IPS-NIHi7 (cell line): ENCODE results near the gene ZNF710.

Experiments
- DNase-seq: peaks from one replicate; pipeline ENCODE4 v3.0.0; 2012; ENCODE audit warnings: mixed read lengths; ENCODE audit errors: extremely low spot score

Gene ZNF710

DNA sequence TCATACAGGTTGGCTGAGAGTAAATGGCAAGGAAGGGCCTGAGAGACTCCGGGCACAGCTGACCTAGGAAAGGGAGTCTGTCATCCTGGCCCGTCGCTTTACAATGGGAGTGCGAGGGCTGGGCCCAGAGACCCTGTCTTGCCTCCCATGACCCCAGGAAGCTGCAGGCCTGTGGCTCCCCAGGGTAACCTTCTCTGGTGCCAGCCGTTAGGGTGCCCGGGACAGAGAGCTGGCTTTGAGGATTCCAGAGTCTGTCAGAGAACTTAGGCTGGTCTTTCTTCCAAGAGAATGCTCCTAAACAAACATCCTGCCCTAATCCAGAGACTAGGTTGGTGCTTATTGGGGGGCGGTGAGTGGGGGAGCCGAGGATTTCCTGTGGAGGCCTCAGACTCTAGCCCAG is 18.5 kb downstream of the ZNF710 start:
- DNase-seq = no peak

DNA sequence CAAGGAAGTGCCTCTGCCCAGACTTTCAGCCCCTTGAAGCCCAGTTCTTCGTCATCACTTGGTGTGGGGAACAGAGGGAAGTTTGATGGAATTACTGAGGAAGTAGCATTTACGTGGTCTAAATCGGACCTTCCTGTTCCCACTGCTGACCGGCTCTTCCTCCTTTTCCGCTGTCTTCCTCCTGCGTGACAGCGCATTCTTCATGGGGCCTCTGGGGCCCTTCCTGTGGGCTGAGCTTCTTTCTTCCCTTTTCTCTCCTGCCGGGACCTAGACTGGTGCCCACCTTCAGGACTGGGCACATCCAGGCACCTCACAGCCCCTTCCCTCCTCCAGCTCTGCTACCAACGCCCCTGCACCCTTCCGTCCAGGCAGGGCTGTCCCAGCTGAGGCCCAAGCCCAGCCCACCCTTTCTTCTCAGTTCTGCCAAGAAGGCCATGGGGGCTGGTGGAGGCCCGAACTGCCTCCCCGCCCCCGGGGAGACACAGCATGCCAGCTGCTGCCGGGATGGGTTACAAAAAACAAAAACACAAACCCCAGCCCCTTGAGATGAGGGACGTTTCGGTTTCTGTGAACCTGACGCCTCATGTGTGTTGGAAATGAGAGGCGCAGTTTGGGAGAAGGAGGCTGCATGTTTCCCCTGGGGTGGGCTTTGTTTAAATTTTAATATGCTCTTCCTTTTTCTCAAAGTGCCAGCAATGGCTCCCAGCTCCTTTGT is 19.1 kb downstream of the ZNF710 start:
- no peak for DNase-seq

DNA sequence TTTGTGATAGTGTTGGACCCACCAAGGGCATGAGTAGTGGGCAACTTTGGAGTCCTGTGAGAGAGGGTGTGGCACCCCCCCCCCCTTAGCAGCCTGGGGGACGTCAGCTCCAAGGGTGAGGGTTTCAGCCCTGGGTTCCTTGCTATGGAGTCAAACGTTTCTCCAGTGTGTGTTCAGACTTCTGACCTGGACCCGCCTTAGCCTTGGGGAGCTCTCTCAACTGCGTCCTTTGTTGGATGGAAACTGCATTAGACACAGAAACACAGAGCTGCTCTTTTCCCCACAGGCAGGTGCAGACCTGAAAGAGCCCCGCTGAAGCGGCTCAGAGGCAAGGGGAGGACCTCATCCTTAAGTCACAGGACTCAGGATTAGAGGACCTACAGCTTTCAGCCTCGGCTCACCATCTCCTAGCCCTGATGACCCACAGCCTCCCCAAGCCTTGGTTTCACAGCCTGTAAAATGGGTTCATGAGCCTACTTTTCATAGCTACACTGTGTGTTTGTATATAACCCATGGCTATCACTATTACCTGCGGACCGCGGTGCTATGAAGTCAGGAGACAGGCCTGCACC is 19.9 kb downstream of the ZNF710 start:
- no peak for DNase-seq

DNA sequence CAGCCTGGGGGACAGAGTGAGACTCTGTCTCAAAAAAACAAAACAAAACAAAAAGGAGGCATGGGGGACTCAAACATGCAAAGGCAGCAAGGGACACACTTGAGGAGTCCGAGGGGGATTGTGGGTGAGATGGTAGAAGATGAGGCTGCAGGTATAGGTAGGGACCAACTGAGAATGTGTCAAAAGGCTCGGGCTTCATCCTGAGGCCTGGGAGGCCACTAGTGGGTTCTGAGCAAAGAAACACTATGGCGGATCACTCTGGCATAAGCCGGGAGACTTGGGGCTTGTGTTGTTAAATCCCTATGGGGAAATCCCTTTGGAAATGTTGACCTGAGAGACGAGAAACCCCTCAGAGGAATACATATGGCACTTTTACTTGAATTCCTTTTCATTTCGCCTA is 21.2 kb downstream of the ZNF710 start:
- no peak for DNase-seq

DNA sequence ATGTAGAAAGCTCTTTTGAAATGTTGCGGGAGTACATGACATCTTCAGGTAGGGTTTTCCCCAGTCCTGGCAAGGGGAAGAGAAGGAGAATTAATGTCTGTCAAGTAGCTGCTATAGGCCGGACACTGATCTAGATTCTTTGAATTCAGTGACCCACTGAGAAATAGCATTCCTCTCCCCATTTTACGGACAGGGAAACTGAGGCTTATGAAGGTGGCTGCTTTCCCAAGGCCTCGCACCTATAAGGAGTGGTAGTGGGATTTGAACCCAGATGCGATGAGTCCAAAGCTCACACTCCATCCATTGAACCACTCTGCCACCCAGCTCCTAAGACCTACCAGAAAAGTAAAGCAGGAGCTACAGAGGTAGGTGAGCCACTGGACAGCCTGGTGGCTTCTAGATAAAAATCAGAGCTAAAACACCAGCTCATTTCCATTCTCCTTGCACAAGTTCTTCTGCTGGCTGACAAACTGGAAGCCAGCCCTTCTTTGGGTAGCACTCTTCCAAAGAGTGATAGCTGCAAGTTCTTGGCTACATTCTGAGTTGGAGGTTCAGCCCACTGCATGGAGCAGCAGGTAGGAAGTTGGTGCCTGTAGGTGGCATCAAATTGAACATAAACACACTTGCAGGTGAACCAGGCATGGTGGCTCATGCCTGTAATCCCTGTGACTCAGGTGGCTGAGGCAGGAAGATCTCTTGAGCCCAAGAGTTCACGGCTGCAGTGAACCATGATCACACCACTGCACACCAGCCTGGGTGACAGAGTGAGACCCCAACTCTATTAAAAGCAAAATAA is 22.0 kb downstream of the ZNF710 start:
- no peak for DNase-seq

DNA sequence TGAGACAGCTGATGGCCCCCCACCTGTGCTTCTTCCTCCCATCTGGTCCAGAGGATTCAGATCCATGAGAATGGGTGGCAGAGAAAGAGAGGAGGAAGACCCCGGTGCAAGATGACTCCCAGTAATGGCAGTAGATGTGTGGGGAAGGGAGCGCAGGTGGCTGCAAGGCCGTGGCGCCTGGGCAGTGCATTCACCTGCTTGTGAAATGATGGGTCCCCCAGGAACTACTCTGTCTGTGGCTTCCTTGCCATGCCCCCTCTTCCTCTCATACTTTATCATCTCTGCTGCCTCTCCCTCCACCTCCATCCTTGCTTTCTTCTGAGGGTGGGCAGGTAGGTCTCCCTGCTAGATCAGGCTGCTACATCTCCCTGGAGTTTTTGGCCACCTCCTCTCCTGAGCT is 23.3 kb downstream of the ZNF710 start:
- no peak for DNase-seq

DNA sequence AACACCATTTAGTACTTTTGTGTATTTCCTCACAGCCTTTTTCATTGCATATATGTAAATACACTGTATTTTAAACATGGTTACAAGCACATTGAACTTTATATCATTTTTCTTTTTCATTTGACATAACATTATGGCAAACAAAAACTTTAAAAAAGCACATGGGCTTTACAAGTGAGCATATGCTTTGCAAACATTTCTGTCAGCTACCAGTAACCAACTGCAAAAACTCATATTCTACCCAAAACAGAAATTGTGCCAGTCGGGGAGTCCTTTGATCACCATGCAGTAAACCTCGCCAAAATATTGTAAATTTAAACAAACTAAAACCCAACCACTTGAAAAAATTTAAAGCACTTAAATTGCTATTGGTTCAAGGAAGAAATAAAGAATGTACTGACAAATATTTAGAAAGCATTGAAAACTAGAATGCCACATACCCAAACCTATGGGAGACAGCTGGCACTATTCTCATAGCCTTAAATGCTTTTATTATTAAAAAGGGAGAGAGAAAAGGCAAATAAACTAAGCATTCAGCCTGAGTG is 24.4 kb downstream of the ZNF710 start:
- DNase-seq = no peak

DNA sequence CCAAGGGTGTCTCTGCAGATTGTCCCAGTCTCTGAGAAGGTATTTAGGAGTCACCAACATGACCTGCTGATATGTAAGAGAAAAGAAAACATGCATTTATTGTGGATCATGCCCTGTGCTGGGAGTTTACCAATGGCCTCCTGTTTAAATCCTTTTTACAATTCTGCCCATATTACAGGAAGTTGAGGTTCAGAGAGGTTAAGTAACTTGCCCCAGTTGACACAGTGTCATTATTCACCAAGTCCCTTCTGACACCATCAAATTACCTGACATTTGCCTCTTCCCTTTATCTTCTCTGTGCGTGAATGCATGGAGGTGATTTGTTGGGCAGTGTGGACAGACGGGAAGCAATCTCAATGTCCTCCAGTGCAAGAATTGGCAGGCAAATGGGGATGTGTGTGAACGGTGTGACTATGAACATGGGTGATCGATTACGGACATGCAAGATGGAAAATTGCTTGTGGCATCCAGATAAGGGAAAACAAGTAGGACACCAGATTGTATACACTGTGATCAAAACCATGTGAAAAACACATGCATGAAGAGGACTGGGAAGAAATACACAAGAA is 27.3 kb downstream of the ZNF710 start:
- DNase-seq = no peak

DNA sequence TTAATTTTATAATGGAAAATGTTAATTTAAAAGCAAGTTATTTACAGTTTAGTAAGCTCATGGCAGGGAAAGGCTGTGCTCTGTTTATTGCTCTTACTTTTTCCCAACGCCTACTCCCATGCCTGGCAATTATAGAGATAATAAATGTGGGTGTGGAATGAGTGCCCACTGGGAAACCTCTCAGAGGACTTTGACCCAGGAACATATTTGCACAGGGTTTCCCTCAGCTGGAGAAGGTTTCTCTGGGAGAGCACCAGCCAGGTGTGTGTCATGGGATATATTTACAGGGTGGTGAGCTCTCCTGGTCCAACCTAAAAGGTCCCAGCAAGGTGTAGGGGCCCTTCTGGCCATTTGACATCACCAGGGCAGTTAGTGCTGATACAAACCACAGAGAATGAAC is 27.9 kb downstream of the ZNF710 start:
- DNase-seq = no peak

DNA sequence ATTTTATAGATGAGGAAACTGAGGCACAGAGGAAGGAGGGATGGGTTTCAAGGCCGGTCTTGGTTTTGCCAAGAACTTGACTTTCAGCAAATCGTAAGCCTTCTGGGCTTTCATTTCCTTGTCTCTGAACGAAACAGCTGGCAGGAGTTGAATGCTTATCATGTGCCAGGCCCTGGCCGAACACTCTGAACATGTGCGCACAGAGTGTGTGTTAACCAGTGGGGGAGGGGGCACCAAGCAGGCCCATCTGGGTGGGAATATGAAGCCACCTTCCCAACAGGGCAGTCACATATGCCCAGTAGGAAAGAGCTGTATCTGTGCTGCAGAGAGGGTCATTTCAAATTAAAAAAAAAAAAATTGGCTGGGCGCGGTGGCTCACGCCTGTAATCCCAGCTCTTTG is 29.3 kb downstream of the ZNF710 start:
- DNase-seq = no peak

DNA sequence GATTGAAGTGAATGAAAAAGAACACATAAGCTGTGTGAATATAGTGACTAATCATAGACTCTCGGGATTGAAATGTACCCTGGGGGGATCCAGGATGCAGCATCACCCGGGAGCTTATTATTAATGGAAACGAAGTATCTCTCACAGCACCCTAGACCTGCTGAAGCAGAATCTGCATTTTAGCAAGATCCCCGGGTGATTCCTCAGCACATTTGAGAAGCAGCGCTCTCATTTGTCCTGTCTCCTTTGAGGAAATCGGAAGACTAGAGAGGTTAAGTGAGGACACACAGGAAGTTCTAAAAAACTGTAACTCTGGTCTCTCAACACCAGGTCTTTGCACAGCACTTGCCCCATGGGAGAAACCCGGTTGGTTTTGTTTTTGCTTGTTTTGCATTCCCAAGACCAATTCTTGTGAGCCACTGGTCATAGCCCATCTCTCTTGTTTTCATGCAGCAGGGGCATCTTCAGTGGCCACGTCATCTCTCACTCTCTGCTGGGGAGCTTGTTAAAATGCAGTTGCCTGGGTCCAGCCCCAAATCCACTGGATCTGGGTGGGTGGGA is 30.2 kb downstream of the ZNF710 start:
- DNase-seq = no peak

DNA sequence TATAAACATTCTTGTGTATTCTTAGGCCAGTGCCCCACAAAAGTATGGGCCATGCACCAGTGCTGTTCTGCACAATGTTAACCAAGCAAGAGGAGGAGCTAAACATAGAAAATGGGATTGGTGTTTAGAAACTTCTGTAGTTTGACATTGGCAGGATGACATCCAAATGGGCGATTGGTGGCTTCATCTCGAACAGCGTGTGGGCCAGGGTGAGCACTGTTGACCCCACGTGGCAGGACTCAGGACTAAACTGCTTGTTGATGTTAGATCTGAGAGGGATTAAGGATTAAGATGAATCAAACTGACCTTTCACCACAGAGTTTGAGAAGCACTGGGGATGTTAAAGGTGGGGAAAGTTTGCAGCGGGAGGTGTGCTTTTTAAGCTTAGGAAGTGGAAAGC is 31.9 kb downstream of the ZNF710 start:
- DNase-seq = no peak

DNA sequence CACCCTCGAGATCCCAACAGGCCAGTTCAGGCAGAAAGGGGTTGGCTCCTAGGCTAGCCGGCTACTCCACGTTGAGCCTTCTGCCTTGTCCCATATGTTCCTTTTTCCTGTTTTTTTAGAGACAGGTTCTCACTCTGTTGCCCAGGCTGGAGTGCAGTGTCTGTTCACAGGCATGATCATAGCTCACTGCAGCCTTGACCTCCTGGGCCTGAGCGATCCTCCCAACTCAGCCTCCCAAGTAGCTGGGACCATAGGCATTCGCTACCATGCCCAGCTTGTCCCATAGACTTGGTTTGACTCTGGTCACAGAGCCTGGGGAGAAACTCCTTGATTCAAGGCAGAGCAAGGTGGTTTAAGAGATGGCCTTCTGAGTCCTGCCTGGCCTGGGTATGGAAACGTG is 32.3 kb downstream of the ZNF710 start:
- DNase-seq = no peak

DNA sequence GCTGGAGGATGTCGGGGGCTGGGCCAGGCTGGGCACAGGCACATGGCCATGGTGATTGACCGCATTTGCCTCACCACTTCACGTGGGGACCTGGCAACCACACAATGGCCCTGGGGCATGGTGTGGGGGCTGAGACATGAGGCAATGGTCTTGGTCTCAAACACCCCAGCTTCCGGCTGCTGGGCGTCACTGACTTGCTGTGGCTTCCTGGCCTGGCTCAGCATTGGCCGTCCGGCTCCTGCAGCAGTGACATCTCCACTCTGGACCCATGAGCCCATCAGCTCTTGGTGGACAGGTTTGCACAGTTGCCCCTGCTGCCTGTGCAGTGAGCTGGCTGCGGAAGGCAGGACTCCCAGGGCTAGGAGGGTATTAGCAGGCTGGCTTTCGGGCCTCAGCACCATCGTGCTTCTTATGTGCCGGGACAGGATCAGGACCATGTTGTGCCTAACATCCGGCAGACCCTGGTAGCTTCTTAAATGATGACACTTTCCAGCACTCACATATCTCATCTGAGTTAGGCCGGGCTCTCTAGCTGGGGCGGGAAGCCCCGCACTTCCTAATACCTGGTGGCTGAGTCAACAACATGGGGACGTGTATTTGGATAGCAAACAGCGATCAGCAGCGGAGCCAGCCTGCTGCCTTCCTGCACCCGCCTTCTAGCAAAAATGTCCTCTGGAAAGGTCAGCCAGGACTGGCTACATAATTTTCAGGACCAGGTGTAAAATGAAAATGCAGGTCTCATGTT is 34.1 kb downstream of the ZNF710 start:
- peak; percentile 57 for DNase-seq

DNA sequence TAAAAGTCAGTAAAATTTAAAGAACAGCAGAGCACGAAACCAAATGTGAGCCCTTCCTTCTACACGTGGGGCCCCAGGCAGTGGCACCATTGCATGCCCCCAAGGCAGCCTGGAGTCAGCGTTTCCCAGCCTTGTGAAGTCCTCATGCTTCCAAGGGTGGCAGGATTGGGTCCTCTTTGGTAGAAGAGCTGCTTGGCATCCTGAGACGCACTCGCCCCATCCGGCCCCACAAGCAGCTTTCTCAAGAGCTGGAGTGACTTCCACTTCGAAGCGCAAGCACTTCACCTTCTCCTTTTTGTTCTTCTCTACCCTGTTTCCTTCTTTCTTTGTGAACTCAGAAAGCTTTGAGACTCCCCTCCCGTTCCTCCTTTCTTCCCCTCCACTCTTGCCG is 34.7 kb downstream of the ZNF710 start:
- DNase-seq = no peak

DNA sequence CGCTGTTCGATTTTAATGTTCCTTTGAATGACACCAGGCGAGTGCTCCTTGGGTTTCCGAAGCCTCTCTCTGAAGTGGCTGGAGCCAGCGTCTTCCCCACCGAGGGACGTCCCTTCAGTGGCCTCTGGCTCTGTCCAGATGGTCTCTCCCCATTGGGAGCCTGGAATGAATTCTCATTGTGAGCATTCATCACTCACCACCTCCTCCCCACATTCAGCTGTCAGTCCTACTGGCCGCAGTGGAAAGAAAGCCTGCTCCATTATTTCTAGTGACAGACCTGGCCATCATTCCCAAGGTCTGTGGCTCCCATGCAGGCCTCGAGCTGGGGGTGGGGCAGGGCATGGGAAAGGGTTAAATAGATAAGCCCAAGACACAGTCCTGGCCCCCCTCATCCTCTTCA is 35.2 kb downstream of the ZNF710 start:
- DNase-seq = no peak

DNA sequence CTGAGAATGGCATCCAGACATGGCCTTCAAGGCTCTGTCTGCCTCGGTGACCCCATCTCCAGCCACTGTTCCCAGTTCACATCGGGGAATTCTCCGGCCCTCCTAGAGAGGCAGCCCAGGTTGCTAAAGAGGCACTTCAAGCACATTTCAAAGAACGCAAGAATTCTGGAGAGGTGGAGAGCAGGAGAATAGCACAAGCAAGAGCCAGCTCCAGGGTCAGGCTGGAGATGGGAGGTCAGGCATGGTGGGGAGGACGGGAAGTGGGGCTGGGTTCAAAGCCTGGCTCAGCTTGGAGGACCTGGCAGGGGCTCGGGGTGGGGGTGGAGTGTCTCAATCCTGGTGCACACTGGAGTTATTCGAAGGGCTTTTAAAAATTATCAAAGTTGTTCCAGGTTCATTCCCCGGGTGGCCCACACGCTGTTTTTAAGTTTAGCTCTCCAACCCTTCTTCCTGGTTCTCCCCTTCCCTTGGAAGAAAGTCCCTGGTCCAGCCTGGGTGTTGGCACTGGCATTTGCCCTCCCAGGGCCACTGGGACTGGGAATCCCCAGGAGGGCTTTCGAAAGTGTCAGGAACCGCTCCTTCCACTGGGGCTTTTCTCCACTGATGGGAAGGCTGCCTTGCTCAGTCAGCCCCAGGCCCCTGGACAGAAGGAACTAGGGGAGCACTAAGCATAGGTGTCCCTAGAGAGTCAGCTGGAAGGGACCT is 35.8 kb downstream of the ZNF710 start:
- no peak for DNase-seq

DNA sequence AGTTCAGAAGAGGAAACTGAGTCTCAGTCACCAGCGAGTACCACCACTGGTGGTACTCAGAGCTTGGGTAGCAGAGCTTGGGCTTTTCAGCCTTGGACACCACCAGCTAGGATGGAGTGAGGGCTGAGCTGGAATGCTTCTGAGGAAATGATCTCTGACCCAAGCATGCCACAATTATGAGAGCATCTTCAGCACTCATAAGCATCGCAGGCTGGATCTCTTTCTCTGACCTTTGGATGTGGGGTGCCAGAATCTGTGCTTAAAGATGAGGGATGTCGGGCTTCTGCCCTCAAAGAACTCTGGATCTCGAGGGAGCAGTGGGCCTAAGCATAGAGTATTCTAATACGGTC is 36.4 kb downstream of the ZNF710 start:
- DNase-seq = no peak

DNA sequence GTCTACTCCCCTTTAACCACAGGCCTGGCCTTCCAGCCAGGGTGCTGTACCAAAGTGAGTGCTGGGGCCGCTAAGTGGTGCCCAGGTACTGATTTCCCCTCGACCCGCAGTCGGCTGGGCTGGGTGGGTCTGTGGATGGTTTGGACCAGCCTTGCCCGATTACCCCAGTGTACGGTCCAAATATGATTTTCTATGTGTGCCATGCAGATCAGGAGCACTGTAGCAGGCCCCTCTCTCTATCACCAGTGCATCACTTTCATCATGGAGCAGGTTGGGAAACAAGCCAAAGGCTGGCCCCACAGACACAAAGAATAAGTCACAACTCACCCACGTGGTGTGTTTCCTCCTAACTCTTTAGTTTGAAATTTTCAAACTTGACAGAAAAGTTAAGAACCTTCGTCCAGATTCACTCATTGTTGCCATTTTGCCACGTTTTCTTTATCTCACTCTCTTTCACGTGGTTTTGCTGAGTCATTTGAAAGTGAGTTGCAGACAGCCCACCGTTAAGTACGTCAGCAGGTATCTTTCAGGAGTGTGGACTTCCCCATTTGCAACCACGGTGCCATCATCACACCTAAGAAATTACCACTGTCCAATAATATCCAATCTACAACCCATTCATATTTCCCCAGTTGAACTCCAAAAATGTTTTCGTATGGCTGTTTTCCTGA is 37.0 kb downstream of the ZNF710 start:
- no peak for DNase-seq

DNA sequence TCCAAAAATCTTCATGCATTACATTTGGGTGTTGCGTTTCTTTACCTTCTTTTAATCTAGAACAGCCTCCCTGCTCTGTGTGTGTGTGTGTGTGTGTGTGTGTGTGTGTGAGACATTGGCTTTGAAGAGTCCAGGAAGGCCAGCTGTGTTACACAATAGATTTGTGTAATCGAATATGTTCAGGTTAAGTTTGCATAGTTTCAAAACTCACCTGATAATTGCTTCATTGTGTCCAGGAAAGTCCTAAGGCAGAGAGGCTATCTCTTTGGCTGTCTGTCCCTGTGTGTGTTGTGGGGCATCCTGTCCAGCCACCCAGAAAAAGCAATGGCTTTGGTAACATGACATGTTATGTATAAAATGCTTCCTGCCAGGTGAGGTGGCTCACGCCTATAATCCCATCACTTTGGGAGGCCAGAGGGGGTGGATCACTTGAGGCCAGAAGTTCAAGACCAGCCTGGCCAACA is 37.5 kb downstream of the ZNF710 start:
- DNase-seq = no peak
